ENCODE data around the gene FKBP10. TPM values are rescaled to one million over a fixed set of nuclear protein-coding genes. Genes with fewer than 3 reads are reported as not detected.

The FKBP10 gene
- total and polyA plus RNA-seq, 9 of the 15 experiments (the other 6 are each of a cell fraction or from before 2014, with no cell fraction given), result 0.03 to 3.0 (median 1.4) TPM; not detected in 1

- TF ChIP-seq FOS (IDR thresholded peaks at IDR 0.05; ENCODE audit: extremely low read depth, insufficient read length) (peak; percentile 99), MYBL2 (IDR thresholded peaks at IDR 0.05; ENCODE audit: low read depth) (no peak), MYBL2 (CRISPR knock-in tag; IDR thresholded peaks at IDR 0.05; ENCODE audit: borderline replicate concordance) (no peak), POLR2AphosphoS5 (IDR thresholded peaks at IDR 0.05; ENCODE audit: control insufficient read depth, insufficient read depth, low read depth, low read length) (peak; percentile 80; the same call in 1 of the 2 replicates), ZNF79 (CRISPR knock-in tag; IDR thresholded peaks at IDR 0.05; ENCODE audit: low read depth) (no peak), ZFX (CRISPR knock-in tag; IDR thresholded peaks at IDR 0.05) (peak; percentile 77), E4F1 (CRISPR knock-in tag; IDR thresholded peaks at IDR 0.05; ENCODE audit: borderline replicate concordance) (no peak), TAF15 (IDR thresholded peaks at IDR 0.05; ENCODE audit: low read depth, low read length) (no peak), PTBP1 (IDR thresholded peaks at IDR 0.05; ENCODE audit: low read depth, low read length) (peak; percentile 23; the same call in 1 of the 2 replicates), GABPB1 (CRISPR knock-in tag; IDR thresholded peaks at IDR 0.05) (no peak), POLR3G (IDR thresholded peaks at IDR 0.05; ENCODE audit: extremely low read depth, insufficient read length, insufficient replicate concordance) (no peak), KLF1 (tag; IDR thresholded peaks at IDR 0.05) (peak; percentile 68; the same call in 1 of the 2 replicates), CHD2 (IDR thresholded peaks at IDR 0.05; ENCODE audit: low read depth, low read length) (peak; percentile 78), CC2D1A (IDR thresholded peaks at IDR 0.05) (peak; percentile 14; the same call in 1 of the 2 replicates), RAD21 (CRISPR knock-in tag; conservative IDR thresholded peaks at IDR 0.05 in 1 of 2, IDR thresholded peaks at IDR 0.05 in 1 of 2) (peak in 1 of 2 experiments; percentile 59; a peak in 2 of 4 replicates), REST (IDR thresholded peaks at IDR 0.05; ENCODE audit: borderline replicate concordance) (peak; percentile 65), REST (CRISPR knock-in tag; IDR thresholded peaks at IDR 0.05; ENCODE audit: low read depth) (0 out of 2 replicates have a peak, but pooled peaks have one; percentile 10), HLTF (IDR thresholded peaks at IDR 0.05) (no peak)
Measured at GRCh38 chr17:41786227-41787020, 26.4 kb upstream of the FKBP10 start, which contains the start of gene JUP (continued).

Data from K562 (cell line).